ENCODE measurements around the gene HDGF. TPM values are rescaled to one million over a fixed set of nuclear protein-coding genes. Genes with fewer than 3 reads are reported as not detected.

Gene HDGF
- total and polyA plus RNA-seq, 2 donors (not counting 3 experiments of a cell fraction or from before 2014, with no cell fraction given), result 95.1 to 298 TPM

- Histone ChIP-seq H4K20me1 (replicated peaks; ENCODE audit: control insufficient read depth, extremely low read depth, insufficient read depth, low read length) (no peaks in the 10 kb centered on the region), H3K36me3 (ENCODE audit: control insufficient read depth in 2 of 2, extremely low read depth in 1 of 2, insufficient read depth in 2 of 2, low read length in 2 of 2) (no peaks in the 10 kb centered on the region), H3K27ac (ENCODE audit: insufficient read depth, low read depth, low read length) (no peak overlapping the region), H3K4me2 (ENCODE audit: insufficient read depth, low read length) (peak overlapping the region; percentile 47), H3K4me3 (replicated peaks in 1 of 3; ENCODE audit: insufficient read depth in 1 of 3, low read depth in 1 of 3, low read length in 3 of 3) (peak overlapping the region in 2 of 3 experiments; percentile 73 to 94), H2AFZ (ENCODE audit: low read depth, low read length) (no peak overlapping the region), H3K9me3 (replicated peaks; ENCODE audit: control insufficient read depth, insufficient read depth, low read length) (no peaks in the 10 kb centered on the region), H3K27me3 (ENCODE audit: control insufficient read depth in 2 of 2, insufficient read depth in 2 of 2, low read length in 2 of 2) (no peaks in the 10 kb centered on the region), H3K4me1 (ENCODE audit: control insufficient read depth, extremely low read depth, insufficient read depth, low read length) (peaks cover 33% of the 10 kb centered on the region), H3K79me2 (ENCODE audit: control insufficient read depth, insufficient read depth, low read length) (peaks cover 42% of the 10 kb centered on the region), H3K9me1 (replicated peaks; ENCODE audit: control insufficient read depth, extremely low read depth, insufficient read depth, low read length) (no peaks in the 10 kb centered on the region), H3K9ac (replicated peaks; ENCODE audit: extremely low read depth, insufficient read depth, low read length) (peak overlapping the region; percentile 69)
- FAIRE-seq (peak; percentile 59), DNase-seq (ENCODE audit: low read depth, low spot score) (no peak)
- no TSS peak for BruUV-seq (replicated peaks)
- CTCF ChIA-PET, result interaction anchor here (1.9 to 3.9 kb wide), 6 partner anchors 8 to 107 kb away, joined by 9 to 49 read pairs (median 16); partner anchors contain the start of genes INSRR, ISG20L2, METTL25B and MRPL24
- intact Hi-C loops (cut with micrococcal nuclease) (no loop called here), dilution Hi-C loops (cut with MboI; ENCODE audit: extremely low pct_ligation_motif_present, low sequenced_read_pairs) (no loop called here)
- TF ChIP-seq GATA2 (IDR thresholded peaks at IDR 0.05; ENCODE audit: insufficient read depth, insufficient read length, low read depth, low read length) (no peak), FOS (IDR thresholded peaks at IDR 0.05; ENCODE audit: borderline replicate concordance, insufficient read depth, low read length) (no peak), EZH2 (IDR thresholded peaks at IDR 0.05; ENCODE audit: borderline replicate concordance, low read depth, low read length, severe bottlenecking) (no peak)
- TF ChIP-seq, protein P1, sequence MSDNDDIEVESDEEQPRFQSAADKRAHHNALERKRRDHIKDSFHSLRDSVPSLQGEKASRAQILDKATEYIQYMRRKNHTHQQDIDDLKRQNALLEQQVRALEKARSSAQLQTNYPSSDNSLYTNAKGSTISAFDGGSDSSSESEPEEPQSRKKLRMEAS (IDR thresholded peaks at IDR 0.05; ENCODE audit: insufficient read depth, insufficient read length), result no peak
- POLR2A ChIA-PET, result interaction anchor here (1.6 to 2.3 kb wide), 2 partner anchors 12 to 15 kb away, joined by 6 to 27 read pairs; partner anchors contain the start of genes MRPL24 and PRCC
These were observed 1.5 kb upstream of the HDGF start for GRCh38 chr1:156752843-156753482.

All from endothelial cell of umbilical vein (primary cell).